GM10248 (cell line): ENCODE results near the gene LY9.
A peak's percentile ranks its signal among the peaks of the same experiment; 100 is the strongest.
"Not testable (repeated sequence)": the region's sequence is repeated elsewhere in the genome, so short reads cannot be mapped to it uniquely, and the experiment has no call there.

Experiments used
- CTCF ChIA-PET: fragments of 300-600 bp; sonication (Branson Sonifier 250); formaldehyde crosslinking; extraction: SDS; loops from one replicate; lab custom pipeline; 2021; ENCODE audit warnings: antibody characterized with exemption; lab: Yijun Ruan, JAX
- POLR2A ChIA-PET: fragments of 350-650 bp; sonication (Branson Sonifier 250); formaldehyde crosslinking; extraction: SDS; loops from one replicate; lab custom pipeline; 2020; ENCODE audit warnings: antibody characterized with exemption; lab: Yijun Ruan, JAX
- DNase-seq: peaks from one replicate; pipeline ENCODE4 v3.0.0; 2012; ENCODE audit errors: extremely low spot score
- CTCF ChIP-seq: IDR thresholded peaks from 2 replicates; pipeline ENCODE4 v1.5.1; 2012; ENCODE audit warnings: mild to moderate bottlenecking, low read depth; ENCODE audit errors: extremely low read depth, missing control alignments, control extremely low read depth

Gene LY9

DNA sequence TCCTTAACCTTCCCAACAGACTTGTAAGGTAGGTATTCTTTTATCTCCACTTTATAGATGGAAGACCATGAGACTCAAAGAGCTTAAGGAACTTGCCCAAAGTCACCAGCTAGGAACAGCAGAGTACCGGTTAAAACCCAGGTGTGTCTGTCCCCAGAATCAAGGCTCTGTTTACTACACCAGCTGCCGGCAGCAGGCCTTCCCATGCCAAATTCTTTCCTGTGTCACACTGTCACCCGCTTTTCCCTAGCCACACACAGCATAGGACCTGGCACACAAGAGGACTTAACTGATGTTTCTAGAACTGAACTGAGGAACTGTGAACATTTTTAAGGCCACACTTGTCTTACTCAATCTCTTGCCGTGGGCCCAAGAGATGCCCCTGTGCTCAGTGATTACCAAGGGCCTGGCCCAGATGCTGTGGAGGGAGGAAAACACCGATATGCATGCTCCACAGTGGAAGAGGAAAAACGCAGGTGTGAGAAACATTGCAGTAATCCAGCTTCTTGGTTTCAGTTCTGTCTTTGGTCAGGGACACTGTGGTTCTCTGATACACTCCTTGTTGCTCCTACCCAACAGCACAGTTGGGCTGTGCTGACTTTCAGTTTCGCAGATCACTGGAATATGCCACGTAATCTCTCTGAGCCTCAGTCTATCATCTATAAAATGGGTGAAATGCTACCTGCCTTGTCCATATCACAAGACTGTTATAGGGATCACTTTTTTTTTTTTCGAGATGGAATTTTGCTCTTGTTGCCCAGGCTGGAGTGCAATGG is 13.9 kb upstream of the LY9 start:
- CTCF ChIA-PET, result interaction anchor here (1.0 to 10.4 kb wide), 15 partner anchors 13 to 410 kb away, joined by 3 to 190 read pairs (median 6); partner anchors contain the start of gene LY9
- no peak for TF ChIP-seq CTCF
- POLR2A ChIA-PET, result interaction anchor here (1.2 kb wide), 1 partner anchor 14 kb away, joined by 3 read pairs; no protein-coding TSS in a partner anchor
- peak; percentile 73 for DNase-seq

DNA sequence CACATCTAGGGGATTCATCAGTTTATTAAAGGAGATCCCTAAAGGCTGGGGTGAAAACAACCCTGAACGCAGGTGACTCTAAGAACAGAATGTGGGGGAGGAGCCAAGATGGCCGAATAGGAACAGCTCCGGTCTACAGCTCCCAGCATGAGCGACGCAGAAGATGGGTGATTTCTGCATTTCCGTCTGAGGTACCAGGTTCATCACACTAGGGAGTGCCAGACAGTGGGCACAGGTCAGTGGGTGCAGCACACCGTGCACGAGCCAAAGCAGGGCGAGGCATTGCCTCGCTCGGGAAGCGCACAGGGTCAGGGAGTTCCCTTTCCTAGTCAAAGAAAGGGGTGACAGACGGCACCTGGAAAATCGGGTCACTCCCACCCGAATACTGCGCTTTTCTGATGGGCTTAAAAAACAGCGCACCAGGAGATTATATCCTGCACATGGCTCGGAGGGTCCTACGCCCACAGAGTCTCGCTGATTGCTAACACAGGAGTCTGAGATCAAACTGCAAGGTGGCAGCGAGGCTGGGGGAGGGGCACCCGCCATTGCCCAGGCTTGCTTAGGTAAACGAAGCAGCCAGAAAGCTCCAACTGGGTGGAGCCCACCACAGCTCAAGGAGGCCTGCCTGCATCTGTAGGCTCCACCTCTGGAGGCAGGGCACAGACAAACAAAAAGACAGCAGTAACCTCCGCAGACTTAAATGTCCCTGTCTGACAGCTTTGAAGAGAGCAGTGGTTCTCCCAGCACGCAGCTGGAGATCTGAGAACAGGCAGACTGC is 12.8 kb upstream of the LY9 start:
- CTCF ChIA-PET, result interaction anchor here (1.7 to 8.5 kb wide), 3 partner anchors 14 to 409 kb away, joined by 3 to 149 read pairs (median 30); no protein-coding TSS in a partner anchor
- DNase-seq, POLR2A ChIA-PET: not testable (repeated sequence)

DNA sequence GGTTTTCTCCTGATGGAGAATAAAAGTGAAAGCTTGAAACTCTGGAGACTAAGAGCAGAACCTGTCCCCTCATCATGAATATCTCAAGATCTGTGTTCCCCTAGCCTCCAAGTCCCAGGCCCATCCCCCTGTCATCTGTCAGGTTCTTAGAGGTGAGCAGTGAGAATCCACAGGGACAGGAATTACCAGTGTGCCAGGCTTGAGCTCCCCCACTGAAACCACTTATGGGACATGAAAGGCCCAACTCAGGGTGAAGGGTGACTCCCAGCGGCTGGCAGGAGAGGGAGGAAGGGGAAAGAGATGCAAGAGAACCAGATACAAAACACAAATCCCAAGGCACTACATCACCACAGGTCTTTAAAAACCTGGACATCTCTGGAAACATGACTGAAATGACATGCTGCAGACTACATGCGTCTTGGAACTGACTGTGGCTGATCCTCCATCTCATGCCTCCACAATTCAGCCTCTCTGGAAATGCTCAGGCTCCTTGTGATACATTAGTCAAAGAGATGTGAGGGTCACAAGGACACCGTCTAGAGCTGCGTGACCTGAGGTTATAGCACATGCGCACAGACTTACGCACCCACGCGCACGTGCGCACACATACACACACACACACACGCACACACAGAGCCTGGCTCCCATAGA is 6.8 kb upstream of the LY9 start:
- ChIA-PET POLR2A (interaction anchor here (0.6 kb wide), 1 partner anchor 161 kb away, joined by 3 read pairs; no protein-coding TSS in a partner anchor), CTCF (interaction anchor here (0.9 to 12.7 kb wide), 9 partner anchors 11 to 163 kb away, joined by 3 to 190 read pairs (median 3); no protein-coding TSS in a partner anchor)
- TF ChIP-seq CTCF, result no peak

DNA sequence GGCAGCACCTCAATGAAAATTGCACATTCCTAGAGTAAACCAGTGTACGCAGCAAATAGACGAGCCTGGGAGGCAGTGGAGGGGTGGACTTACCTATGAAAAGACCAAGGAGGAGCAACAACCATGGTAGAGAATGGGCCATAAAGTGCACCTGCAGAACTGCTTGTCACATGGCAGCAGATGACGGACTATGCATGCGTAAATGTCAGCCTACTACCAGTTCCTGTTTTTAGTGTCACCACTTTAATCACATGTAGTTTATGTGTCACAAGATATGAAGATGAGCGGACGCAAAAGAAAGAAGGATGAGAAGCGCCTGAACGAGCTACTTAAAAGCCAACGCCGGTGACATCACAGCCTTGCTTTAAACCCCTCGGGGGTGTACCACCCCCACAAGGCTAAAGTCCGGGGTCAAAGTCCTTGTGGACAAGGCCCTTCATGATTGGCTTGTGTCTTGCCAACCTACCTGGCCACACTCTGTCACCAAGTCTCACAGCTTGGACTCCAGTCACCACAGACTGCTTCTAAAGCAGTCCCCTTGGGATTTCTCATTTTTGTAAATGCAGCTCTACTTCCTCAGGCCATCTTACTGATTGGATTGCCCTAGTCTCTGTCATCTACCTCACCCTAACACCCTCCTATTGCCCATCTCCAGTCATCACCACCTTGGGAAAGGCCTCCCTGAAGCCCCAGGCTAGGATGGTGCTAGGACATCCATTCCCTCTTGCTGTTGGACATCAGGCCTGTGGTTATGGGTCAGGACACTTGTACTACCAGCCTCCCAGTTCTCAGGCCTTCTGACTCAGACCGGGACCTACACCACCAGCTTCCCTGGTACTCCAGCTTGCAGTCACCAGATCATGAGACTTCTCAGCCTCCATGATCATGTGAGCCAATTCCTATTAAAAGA is 6.0 kb upstream of the LY9 start:
- ChIA-PET POLR2A (no interaction called here), CTCF (interaction anchor here (0.7 to 12.7 kb wide), 10 partner anchors 11 to 162 kb away, joined by 3 to 190 read pairs (median 3); no protein-coding TSS in a partner anchor)
- TF ChIP-seq CTCF, result no peak
- DNase-seq, result peak; percentile 75

More for the DNA sequence above, 6.8 kb upstream of the LY9 start:
- DNase-seq, result no peak

GRCh38 chr1:160794376-160794775 is 1.6 kb upstream of the LY9 start:
- no peak for TF ChIP-seq CTCF
- DNase-seq, result no peak
- ChIA-PET CTCF (interaction anchor here (1.7 to 12.7 kb wide), 5 partner anchors 16 to 160 kb away, joined by 5 to 190 read pairs (median 42); no protein-coding TSS in a partner anchor), POLR2A (no interaction called here)

DNA sequence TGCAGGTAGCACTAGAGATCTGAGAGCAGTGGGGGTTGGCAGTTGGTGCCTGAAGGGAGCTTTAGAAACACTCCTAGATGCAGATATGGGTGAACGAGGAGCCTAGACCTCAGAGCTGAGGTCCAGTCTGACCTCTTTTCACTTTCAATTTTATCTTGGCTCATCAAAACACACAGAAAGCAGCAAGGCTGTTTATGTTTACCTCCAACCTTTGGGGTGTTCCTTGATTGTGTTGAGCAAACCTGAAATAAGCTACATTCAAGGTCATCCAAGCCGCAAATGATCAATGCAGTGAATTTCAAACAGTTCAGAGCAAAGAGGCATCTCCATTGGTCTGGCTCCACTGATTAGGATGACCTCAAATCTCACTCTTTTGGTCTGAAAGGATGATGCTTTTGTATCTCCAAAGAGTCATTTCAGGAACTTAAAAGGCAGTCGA is 1.3 kb downstream of the LY9 start:
- POLR2A ChIA-PET, result interaction anchor here (0.8 kb wide), 1 partner anchor 58 kb away, joined by 3 read pairs; the partner anchor contains the start of gene SLAMF7
- no peak for TF ChIP-seq CTCF
- no peak for DNase-seq
- CTCF ChIA-PET, result interaction anchor here (0.9 to 12.7 kb wide), 11 partner anchors 12 to 156 kb away, joined by 3 to 190 read pairs (median 4); partner anchors contain the start of gene SLAMF7
